Smooth muscle cell (in vitro differentiated cells): ENCODE data around the gene ZNF618. TPM values are rescaled to one million over a fixed set of nuclear protein-coding genes. Genes with fewer than 3 reads are reported as not detected.

Experiments
- DNase-seq: peaks from one replicate; lab custom pipeline; 2025; ENCODE audit not compliant: unreplicated experiment; lab: John Stamatoyannopoulos, UW
- H2AFZ ChIP-seq: fragments of 200-600 bp; sonication (generic); 2 replicates; pipeline ENCODE4 v1.6.0; 2016; ENCODE audit warnings: antibody characterized with exemption, low read depth, mild to moderate bottlenecking
- H3F3A ChIP-seq: fragments of 200-600 bp; sonication (generic); 2 replicates; pipeline ENCODE4 v1.6.0; 2017; ENCODE audit warnings: antibody characterized with exemption, low read depth
- H3K27ac ChIP-seq: fragments of 200-600 bp; sonication (generic); 2 replicates; pipeline ENCODE4 v1.5.1; 2016; ENCODE audit warnings: low read depth, mild to moderate bottlenecking
- H3K27me3 ChIP-seq: fragments of 200-600 bp; sonication (generic); 2 replicates; pipeline ENCODE4 v1.6.1; 2016; ENCODE audit warnings: low read depth, mild to moderate bottlenecking
- H3K36me3 ChIP-seq: fragments of 200-600 bp; sonication (generic); 2 replicates; pipeline ENCODE4 v1.5.1; 2016; ENCODE audit warnings: low read depth
- H3K4me1 ChIP-seq: fragments of 200-600 bp; sonication (generic); 2 replicates; pipeline ENCODE4 v1.5.1; 2016; ENCODE audit warnings: low read depth
- H3K4me2 ChIP-seq: fragments of 200-600 bp; sonication (generic); 2 replicates; pipeline ENCODE4 v1.6.0; 2016; ENCODE audit warnings: mild to moderate bottlenecking
- H3K4me3 ChIP-seq: fragments of 200-600 bp; sonication (generic); 2 replicates; pipeline ENCODE4 v1.5.1; 2016; ENCODE audit warnings: mild to moderate bottlenecking
- H3K79me2 ChIP-seq: fragments of 200-600 bp; sonication (generic); 2 replicates; pipeline ENCODE4 v1.6.0; 2016; ENCODE audit warnings: low read depth, mild to moderate bottlenecking
- H3K9ac ChIP-seq: fragments of 200-600 bp; sonication (generic); 2 replicates; pipeline ENCODE4 v1.6.0; 2016; ENCODE audit warnings: low read depth
- H3K9me3 ChIP-seq: fragments of 200-600 bp; sonication (generic); replicated peaks from 2 replicates; pipeline ENCODE4 v1.5.1; 2016; ENCODE audit warnings: low read depth
- H4K20me1 ChIP-seq: fragments of 200-600 bp; sonication (generic); 2 replicates; pipeline ENCODE4 v1.6.0; 2016; ENCODE audit warnings: low read depth
- WGBS: methylation state at CpG from one replicate; pipeline ENCODE4 v1.1.7; 2016; ENCODE audit warnings: low lambda C conversion rate; 5-methylcytosine and 5-hydroxymethylcytosine counted together
- polyA plus RNA-seq: library from polyadenylated mRNA; unstranded; fragments of >200 nt; fragmentation: Nextera tagmentation; extraction: Ambion mirVana; gene quantifications from 2 replicates; pipeline ENCODE4 v1.2.1, GENCODE V29; 2016
- total RNA-seq: library from RNA; depleted of rRNA; stranded (reverse); fragments of >200 nt; gene quantifications from 2 replicates; pipeline ENCODE4 v1.2.3, GENCODE V29; 2014
- TF ChIP-seq, protein P1 (sequence below): fragments of 200-600 bp; sonication (generic); IDR thresholded peaks from 2 replicates; pipeline ENCODE4 v1.5.1; 2017; ENCODE audit warnings: borderline replicate concordance, mild to moderate bottlenecking, antibody characterized with exemption; ENCODE audit not compliant: insufficient read depth, poor library complexity, severe bottlenecking

The ZNF618 gene
- total and polyA plus RNA-seq, 2 experiments from 2014 or later = 9.9 to 19.5 TPM

DNA sequence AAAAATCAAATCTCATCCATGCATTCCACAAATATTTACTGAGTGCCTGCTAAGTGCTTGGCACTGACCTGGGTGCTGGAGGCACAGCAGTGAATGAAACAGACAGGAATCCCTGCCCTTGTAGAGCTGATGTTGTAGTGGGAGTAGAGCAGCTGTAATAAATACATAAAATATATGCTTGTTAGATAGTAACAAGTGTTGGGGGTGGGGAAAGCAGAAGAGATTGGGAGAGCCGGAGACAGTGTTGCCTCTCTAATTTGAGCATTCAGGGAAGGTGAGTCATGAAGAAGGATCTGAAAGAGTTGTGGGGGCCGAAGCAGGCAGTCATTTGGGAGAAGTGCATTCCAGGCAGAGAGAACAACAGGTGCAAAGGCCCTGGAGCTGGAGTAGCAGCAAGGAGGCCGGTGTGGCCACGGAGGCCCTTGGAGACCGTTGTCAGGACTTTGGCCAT, 97.9 kb downstream of the ZNF618 start:
- H3K4me3 ChIP-seq = no peak overlapping the region
- no peaks in the 10 kb centered on the region for H3K4me1 ChIP-seq
- H3F3A ChIP-seq = no peaks in the 10 kb centered on the region
- H3K36me3 ChIP-seq = no peaks in the 10 kb centered on the region
- DNase-seq = no peak
- peaks cover 9% of the 10 kb centered on the region for H3K79me2 ChIP-seq
- TF ChIP-seq, protein P1, sequence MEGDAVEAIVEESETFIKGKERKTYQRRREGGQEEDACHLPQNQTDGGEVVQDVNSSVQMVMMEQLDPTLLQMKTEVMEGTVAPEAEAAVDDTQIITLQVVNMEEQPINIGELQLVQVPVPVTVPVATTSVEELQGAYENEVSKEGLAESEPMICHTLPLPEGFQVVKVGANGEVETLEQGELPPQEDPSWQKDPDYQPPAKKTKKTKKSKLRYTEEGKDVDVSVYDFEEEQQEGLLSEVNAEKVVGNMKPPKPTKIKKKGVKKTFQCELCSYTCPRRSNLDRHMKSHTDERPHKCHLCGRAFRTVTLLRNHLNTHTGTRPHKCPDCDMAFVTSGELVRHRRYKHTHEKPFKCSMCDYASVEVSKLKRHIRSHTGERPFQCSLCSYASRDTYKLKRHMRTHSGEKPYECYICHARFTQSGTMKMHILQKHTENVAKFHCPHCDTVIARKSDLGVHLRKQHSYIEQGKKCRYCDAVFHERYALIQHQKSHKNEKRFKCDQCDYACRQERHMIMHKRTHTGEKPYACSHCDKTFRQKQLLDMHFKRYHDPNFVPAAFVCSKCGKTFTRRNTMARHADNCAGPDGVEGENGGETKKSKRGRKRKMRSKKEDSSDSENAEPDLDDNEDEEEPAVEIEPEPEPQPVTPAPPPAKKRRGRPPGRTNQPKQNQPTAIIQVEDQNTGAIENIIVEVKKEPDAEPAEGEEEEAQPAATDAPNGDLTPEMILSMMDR = no peak
- no peaks in the 10 kb centered on the region for H3K27me3 ChIP-seq
- H3K4me2 ChIP-seq = no peak overlapping the region
- H4K20me1 ChIP-seq = peaks cover 80% of the 10 kb centered on the region
- H3K9ac ChIP-seq = no peak overlapping the region
- 68% methylated on average over 5 of the region's 5 CpGs for WGBS
- no peak overlapping the region for H3K27ac ChIP-seq
- H3K9me3 ChIP-seq = no peaks in the 10 kb centered on the region
- no peak overlapping the region for H2AFZ ChIP-seq

DNA sequence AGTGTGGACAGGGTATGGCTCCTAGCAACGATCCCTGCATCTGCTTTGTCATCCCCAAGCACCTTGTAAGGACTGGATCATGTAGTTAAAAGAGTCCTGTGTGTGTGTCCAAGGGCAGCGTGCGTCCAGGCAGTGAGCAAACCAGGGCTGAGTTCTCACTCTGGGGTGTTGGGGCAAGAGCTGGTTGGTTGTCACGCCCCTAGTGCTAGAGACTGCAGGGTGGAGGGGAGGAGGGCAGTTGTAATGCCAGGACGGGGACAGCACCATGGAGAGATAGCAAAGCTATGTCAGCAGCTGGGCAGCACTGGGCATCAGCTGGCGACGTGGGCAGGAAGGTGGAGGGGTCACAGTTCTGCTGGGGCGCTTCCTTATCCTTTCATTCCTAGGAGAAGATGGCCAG, 100.8 kb downstream of the ZNF618 start:
- no peak for DNase-seq
- H3K27ac ChIP-seq = no peak overlapping the region
- no peaks in the 10 kb centered on the region for H3K36me3 ChIP-seq
- H2AFZ ChIP-seq = no peak overlapping the region
- 98% methylated on average over 8 of the region's 8 CpGs for WGBS
- no peaks in the 10 kb centered on the region for H3F3A ChIP-seq
- no peaks in the 10 kb centered on the region for H3K27me3 ChIP-seq
- H3K4me2 ChIP-seq = no peak overlapping the region
- H3K9ac ChIP-seq = no peak overlapping the region
- H3K9me3 ChIP-seq = no peaks in the 10 kb centered on the region
- peaks cover 5% of the 10 kb centered on the region for H3K79me2 ChIP-seq
- no peaks in the 10 kb centered on the region for H3K4me1 ChIP-seq
- no peak overlapping the region for H3K4me3 ChIP-seq
- H4K20me1 ChIP-seq = peaks cover 91% of the 10 kb centered on the region
- TF ChIP-seq, protein P1 = no peak

DNA sequence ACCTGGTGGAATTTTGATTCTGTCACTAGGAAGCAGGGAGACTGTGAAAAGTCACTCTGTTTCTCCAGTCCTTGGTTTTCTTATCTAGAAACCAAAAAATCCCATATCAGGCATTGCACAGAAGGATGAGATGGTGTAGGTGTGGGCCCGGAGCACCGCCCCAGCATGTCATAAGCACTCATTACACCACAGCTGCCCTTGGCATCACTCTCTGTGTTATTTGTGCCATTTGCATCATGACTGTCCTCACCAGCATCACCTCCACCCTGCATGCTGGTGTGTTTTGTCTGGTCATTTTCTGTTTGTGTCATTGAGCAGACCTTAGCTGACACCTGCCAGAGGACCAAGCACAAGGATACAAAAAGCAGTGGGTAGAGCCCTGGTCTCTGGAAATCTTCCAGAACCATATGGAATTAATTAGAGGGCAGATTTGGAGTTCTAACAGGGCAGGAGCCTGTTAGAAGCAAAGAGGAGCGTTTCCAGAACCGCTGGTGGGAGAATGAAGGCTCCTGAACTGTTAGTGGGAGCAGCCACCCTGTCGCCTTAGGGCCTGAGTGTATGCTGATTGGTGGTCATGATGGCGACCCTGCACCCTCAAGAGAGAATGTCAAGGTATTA, 102.7 kb downstream of the ZNF618 start:
- H2AFZ ChIP-seq = no peak overlapping the region
- H3F3A ChIP-seq = no peaks in the 10 kb centered on the region
- H3K79me2 ChIP-seq = peaks cover 5% of the 10 kb centered on the region
- no peaks in the 10 kb centered on the region for H3K9me3 ChIP-seq
- no peak for DNase-seq
- H3K4me1 ChIP-seq = no peaks in the 10 kb centered on the region
- H3K36me3 ChIP-seq = no peaks in the 10 kb centered on the region
- H3K27me3 ChIP-seq = no peaks in the 10 kb centered on the region
- TF ChIP-seq, protein P1 = no peak
- H4K20me1 ChIP-seq = peaks cover 97% of the 10 kb centered on the region
- no peak overlapping the region for H3K4me3 ChIP-seq
- H3K4me2 ChIP-seq = no peak overlapping the region
- 93% methylated on average over 6 of the region's 6 CpGs for WGBS
- no peak overlapping the region for H3K9ac ChIP-seq
- H3K27ac ChIP-seq = no peak overlapping the region
